Stomach (tissue), 9 donors: ENCODE data around the gene RUNX1. TPM values are rescaled to one million over a fixed set of nuclear protein-coding genes. Genes with fewer than 3 reads are reported as not detected.
A peak's percentile ranks its signal among the peaks of the same experiment; 100 is the strongest.

Experiments
- DNase-seq, 2 donors: peaks; one replicate each; pipeline versions ENCODE4 v3.0.0 to v3.0.0-alpha.2; 2013 to 2019
- H3K27ac ChIP-seq, 5 donors: fragments of 200-600 bp in 4 of 5; sonication (generic) in 4 of 5; one replicate each; pipeline ENCODE4 v1.5.1; 2013 to 2019; ENCODE audit warnings: mild to moderate bottlenecking in 1 of 5, moderate library complexity in 1 of 5
- H3K27me3 ChIP-seq, 3 donors: fragments of 200-600 bp; sonication (generic); one replicate each; pipeline ENCODE4 v1.5.1; 2017 to 2019; ENCODE audit warnings: mixed run types in 1 of 3
- H3K36me3 ChIP-seq, 4 donors: fragments of 200-600 bp; sonication (generic); 1 replicate in 3 of 4; 2 replicates in 1 of 4; pipeline ENCODE4 v1.5.1; 2016 to 2019
- H3K4me1 ChIP-seq, 4 donors: fragments of 200-600 bp; sonication (generic); one replicate each; pipeline ENCODE4 v1.5.1; 2016 to 2019
- H3K4me3 ChIP-seq, 4 donors: fragments of 200-600 bp; sonication (generic) in 3 of 4; one replicate each; pipeline ENCODE4 v1.5.1; 2016 to 2019; ENCODE audit warnings: mild to moderate bottlenecking in 1 of 4
- H3K9me3 ChIP-seq, 4 donors: fragments of 200-600 bp; sonication (generic); one replicate each; pipeline ENCODE4 v1.5.1; 2016 to 2019
- CTCF ChIP-seq, 7 experiments: fragments of 450-650 bp in 4 of 7; fragments of 200-600 bp in 3 of 7; sonication (generic) in 3 of 7; IDR thresholded peaks; one replicate each; pipeline ENCODE4 v1.5.1; 2016 to 2019; ENCODE audit warnings: antibody characterized with exemption in 7 of 7, control low read depth in 2 of 7, mild to moderate bottlenecking in 1 of 7
- EP300 ChIP-seq: sonication (generic); formaldehyde crosslinking; IDR thresholded peaks from one replicate; pipeline ENCODE4 v1.6.1; 2017; ENCODE audit warnings: antibody characterized with exemption
- POLR2A ChIP-seq, 4 donors: fragments of 450-650 bp; IDR thresholded peaks; one replicate each; pipeline ENCODE4 v1.6.1; 2016; ENCODE audit warnings: antibody characterized with exemption in 4 of 4, control low read depth in 2 of 4, mild to moderate bottlenecking in 1 of 4, moderate library complexity in 1 of 4
- POLR2AphosphoS5 ChIP-seq, 3 donors: sonication (generic); formaldehyde crosslinking; IDR thresholded peaks; one replicate each; pipeline ENCODE4 v1.6.1; 2016; ENCODE audit warnings: antibody characterized with exemption in 3 of 3
- WGBS, 5 donors: extraction: QIAGEN DNeasy Blood & Tissue Kit in 3 of 5; methylation state at CpG; one replicate each; pipeline versions ENCODE4 v1.1.5 to v1.1.7; 2013 to 2018; 5-methylcytosine and 5-hydroxymethylcytosine counted together
- intact Hi-C: fragments of 100-400 bp; cut with DNase I; formaldehyde crosslinking; loops from one replicate; pipeline ENCODE4 v1.15.1; 2023; ENCODE audit warnings: low total_unique reads
- polyA plus RNA-seq, 3 donors: library from polyadenylated mRNA; stranded (reverse); fragments of 200-250 nt; gene quantifications; one replicate each; pipeline ENCODE4 v1.2.3, GENCODE V29; 2013
- total RNA-seq, 5 donors: library from RNA; depleted of rRNA; stranded (reverse); fragments of >200 nt; gene quantifications; one replicate each; pipeline versions ENCODE4 v1.1.0 to v1.2.3, GENCODE V29; 2014 to 2016
- donor health status: healthy with polysubstance abuse.
- donor health status: Bipolar disorder and iron deficiency.
- donor health status: healthy.

Gene RUNX1
- total and polyA plus RNA-seq, 8 donors = 8.0 to 213 (median 40.0) TPM

GRCh38 chr21:34844924-34845238, 204.2 kb downstream of the RUNX1 start:
- H3K4me1 ChIP-seq = peaks cover 33 to 77% (median 41%) of the 10 kb centered on the region in 4 donors
- TF ChIP-seq CTCF (IDR thresholded peaks at IDR 0.05) = no peak
- TF ChIP-seq POLR2A (IDR thresholded peaks at IDR 0.05) = no peak
- TF ChIP-seq EP300 = no peak
- TF ChIP-seq POLR2AphosphoS5 (IDR thresholded peaks at IDR 0.05) = no peak
- H3K27ac ChIP-seq = peak overlapping the region; percentile 79 to 90 (median 84)
- H3K9me3 ChIP-seq = no peaks in the 10 kb centered on the region
- DNase-seq = no peak
- H3K36me3 ChIP-seq = peaks cover 0 to 52% (median 20%) of the 10 kb centered on the region in 4 donors
- intact Hi-C loops = no loop called here
- H3K27me3 ChIP-seq = no peaks in the 10 kb centered on the region
- no peak overlapping the region for H3K4me3 ChIP-seq
- 32 to 48% (median 43%) methylated on average over 2 to 4 of the region's 4 CpGs for WGBS, 5 donors

- 42 to 59% (median 53%) methylated on average over 11 to 12 of the region's 12 CpGs for WGBS, 5 donors
- H3K27me3 ChIP-seq = no peaks in the 10 kb centered on the region
- H3K4me1 ChIP-seq = peaks cover 33 to 83% (median 44%) of the 10 kb centered on the region in 4 donors
- peaks cover 0 to 54% (median 23%) of the 10 kb centered on the region in 4 donors for H3K36me3 ChIP-seq
- no peak for TF ChIP-seq POLR2A (IDR thresholded peaks at IDR 0.05)
- TF ChIP-seq CTCF (IDR thresholded peaks at IDR 0.05) = no peak
- no peak for TF ChIP-seq EP300
- no peak for TF ChIP-seq POLR2AphosphoS5 (IDR thresholded peaks at IDR 0.05)
- no peak overlapping the region for H3K4me3 ChIP-seq
- DNase-seq = peak; percentile 60 to 67
- peak overlapping the region; percentile 79 to 90 (median 84) for H3K27ac ChIP-seq
- intact Hi-C loops = no loop called here
- H3K9me3 ChIP-seq = no peaks in the 10 kb centered on the region
These were observed 204.8 kb downstream of the RUNX1 start for GRCh38 chr21:34844013-34844923.

GRCh38 chr21:34843562-34843961, 205.5 kb downstream of the RUNX1 start:
- Histone ChIP-seq H3K4me3 (no peak overlapping the region), H3K27ac (peak overlapping the region; percentile 79 to 90 (median 84)), H3K27me3 (no peaks in the 10 kb centered on the region), H3K9me3 (no peaks in the 10 kb centered on the region), H3K4me1 (peaks cover 33 to 89% (median 45%) of the 10 kb centered on the region in 4 donors), H3K36me3 (peaks cover 0 to 55% (median 21%) of the 10 kb centered on the region in 4 donors)
- intact Hi-C loops = no loop called here
- no peak for TF ChIP-seq EP300
- no peak for TF ChIP-seq POLR2AphosphoS5 (IDR thresholded peaks at IDR 0.05)
- no peak for TF ChIP-seq POLR2A (IDR thresholded peaks at IDR 0.05)
- no peak for TF ChIP-seq CTCF (IDR thresholded peaks at IDR 0.05)
- peak in 1 of 2 donors; percentile 32 for DNase-seq
- WGBS, 5 donors = 43 to 60% (median 49%) methylated on average over 9 of the region's 9 CpGs

GRCh38 chr21:34841154-34841553, 207.9 kb downstream of the RUNX1 start:
- Histone ChIP-seq H3K36me3 (peaks cover 0 to 48% (median 17%) of the 10 kb centered on the region in 4 donors), H3K4me3 (no peak overlapping the region), H3K4me1 (peaks cover 32 to 87% (median 49%) of the 10 kb centered on the region in 4 donors), H3K27me3 (no peaks in the 10 kb centered on the region), H3K27ac (peak overlapping the region in 1 of 5 donors; percentile 3), H3K9me3 (no peaks in the 10 kb centered on the region)
- no peak for TF ChIP-seq POLR2AphosphoS5 (IDR thresholded peaks at IDR 0.05)
- TF ChIP-seq CTCF (IDR thresholded peaks at IDR 0.05) = no peak
- no peak for TF ChIP-seq POLR2A (IDR thresholded peaks at IDR 0.05)
- TF ChIP-seq EP300 = no peak
- 70 to 99% (median 95%) methylated on average over 4 of the region's 4 CpGs for WGBS, 5 donors
- intact Hi-C loops = no loop called here
- no peak for DNase-seq
